Activated T-cell treated with anti-CD3 and anti-CD28 coated beads for 24 hours (primary cell): Measurements from ENCODE around the gene FAM216B.
"Not testable (repeated sequence)": the region's sequence is repeated elsewhere in the genome, so short reads cannot be mapped to it uniquely, and the experiment has no call there.

Experiments used
- DNase-seq: peaks from one replicate; pipeline ENCODE4 v3.0.0-alpha.2; 2020; ENCODE audit warnings: low read depth

The FAM216B gene

DNA sequence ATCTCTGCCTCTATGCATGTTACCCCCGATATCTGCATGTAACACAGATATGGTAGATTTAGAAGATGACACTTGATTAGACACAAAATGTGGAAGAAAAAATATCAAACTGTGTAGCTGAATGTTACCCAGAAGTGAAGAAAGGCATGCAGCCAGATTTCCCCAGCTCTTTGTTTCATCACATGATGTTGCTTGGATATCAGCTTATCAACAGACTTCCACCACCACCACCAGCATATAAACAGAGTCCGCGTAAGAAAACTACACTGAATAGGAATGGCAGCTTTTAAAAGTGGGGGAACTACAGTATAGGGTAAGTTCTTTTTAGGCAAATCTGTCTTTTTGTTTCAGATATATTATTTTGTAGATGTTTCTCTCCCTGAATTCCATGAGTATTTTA lies at the start of gene FAM216B:
Gene FAM216B (plus strand): TSS at position 233 of the 400 bp plus-strand sequence. CDS start 2,484 bp downstream, outside the sequence.
- no peak for DNase-seq

DNA sequence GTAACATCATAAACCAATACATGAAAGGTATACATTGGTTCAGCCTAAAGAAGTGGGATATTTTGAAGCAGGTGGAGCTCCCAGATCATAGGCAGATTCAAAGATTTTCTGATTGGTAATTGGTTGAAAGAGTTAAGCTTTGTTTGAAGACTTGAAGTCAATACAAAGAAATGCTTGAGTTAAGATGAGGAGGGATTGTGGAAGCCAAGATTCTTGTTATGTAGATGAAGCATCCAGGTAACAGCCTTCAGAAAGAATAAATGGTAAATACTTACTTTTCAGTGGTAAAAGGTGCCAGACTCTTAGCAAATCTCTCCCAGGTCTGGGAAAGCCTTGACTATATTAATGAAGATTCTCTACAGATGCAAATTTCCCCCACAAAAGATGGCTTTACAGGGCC lies 49.3 kb upstream of the FAM216B start:
- no peak for DNase-seq

DNA sequence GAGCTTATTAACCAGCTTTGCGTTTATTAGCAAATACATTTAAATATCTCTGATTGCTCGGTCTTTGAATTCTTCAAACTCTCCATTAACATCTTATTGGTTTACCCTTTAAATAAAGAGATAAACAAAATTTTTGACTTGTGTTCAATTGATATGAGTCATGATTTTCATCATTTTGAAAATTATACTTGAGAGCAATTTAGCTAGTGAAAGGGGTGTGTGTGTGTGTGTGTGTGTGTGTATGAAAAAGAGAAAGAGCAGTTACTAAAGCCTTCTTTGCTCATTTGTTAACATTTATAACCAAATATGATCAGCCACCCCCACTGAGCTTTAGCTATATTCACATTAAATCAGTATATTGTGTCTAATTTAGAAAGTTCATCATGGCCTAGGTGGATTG lies 48.3 kb upstream of the FAM216B start:
- no peak for DNase-seq

DNA sequence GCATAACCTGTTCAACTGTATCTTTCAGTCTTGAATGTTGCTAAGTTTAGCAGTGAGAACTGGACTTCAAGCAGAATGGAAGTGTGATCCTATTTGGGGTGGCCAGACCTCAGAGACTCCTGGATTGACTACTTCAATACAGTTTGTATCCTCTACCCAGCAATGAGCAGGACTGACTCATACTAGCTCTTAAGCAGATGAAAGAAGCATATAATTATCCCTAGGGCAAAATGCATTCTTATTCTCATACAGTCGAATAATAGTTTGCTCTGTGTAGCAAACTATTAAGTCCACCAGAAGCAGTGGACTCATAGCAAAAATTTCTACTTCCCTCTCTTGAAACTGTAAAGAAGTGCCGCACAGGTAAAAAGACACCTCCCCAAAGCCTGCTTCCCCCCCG lies 46.4 kb upstream of the FAM216B start:
- no peak for DNase-seq

DNA sequence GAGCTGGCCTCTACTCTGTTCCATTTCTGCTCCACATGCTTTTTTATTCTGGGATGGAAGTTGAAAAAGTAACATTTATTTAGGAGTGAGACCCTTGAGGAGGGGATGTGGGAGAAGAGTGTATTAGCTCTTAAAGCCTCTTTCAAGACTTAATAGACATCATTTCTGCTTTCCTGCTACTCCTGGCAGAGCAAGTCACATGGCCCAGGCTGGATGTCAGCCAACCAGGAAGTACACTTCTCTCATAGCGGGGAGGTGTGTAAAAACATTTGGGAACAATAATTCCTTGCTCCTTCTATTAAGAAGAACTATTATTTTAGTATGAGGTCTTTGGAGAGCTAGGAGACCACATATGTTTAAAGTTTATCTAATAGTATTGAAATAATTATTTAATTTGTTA lies 40.6 kb upstream of the FAM216B start:
- no peak for DNase-seq

DNA sequence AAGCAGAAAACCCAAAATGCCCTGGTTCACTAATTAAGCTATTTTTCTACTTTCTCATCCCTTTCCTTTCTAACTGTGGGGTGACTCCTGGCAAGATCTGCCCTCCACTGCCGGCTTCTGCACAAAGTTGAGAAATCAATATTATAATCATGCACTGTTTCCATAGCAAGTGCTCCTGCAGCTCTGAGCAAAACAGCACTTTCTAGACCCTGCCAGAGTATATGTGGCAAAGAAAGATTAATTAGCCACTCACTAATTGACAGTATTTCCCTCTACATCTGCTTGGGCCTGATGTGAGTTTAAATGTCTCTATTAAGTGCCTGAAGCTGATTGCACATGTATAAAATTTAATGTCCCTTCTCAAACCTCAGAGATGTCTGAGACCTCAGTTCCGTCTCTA lies 39.5 kb upstream of the FAM216B start:
- DNase-seq: no peak

DNA sequence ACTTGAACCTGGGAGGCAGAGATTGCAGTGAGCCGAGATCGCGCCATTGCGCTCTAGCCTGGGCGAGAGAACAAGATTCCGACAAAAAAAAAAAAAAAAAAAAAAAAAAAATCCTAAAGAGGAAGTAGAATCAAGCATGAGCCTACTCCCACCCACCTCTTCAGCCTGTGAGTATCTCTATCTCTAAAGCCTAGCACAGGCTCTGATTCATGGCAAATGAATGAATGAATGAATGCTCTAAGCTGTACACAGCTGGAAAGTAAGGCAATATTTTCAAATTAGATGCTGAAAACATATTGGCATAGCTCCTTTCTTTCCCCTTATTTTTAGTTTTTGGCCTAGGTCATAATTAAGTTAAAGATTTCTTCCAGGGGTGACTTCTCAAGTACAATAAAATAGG lies 35.7 kb upstream of the FAM216B start:
- no peak for DNase-seq

DNA sequence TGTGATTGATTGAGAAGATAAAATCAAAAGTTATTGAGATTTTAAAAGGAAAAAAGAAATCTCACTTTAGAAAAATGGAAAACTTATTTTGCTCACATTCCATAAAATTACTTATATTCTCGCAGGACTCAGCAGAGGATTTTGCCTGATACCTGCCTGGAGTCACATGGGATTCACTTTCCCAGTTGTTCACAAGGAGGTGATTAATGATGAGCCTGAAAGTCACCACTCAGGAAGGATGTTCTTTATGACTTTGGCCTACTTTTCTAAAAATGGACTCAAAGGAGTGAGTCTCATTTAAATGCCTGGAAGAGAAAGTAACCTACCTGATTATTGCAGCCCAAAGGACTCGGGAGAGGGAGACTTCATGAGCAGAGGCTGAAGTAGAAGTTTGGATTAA lies 34.5 kb upstream of the FAM216B start:
- no peak for DNase-seq

DNA sequence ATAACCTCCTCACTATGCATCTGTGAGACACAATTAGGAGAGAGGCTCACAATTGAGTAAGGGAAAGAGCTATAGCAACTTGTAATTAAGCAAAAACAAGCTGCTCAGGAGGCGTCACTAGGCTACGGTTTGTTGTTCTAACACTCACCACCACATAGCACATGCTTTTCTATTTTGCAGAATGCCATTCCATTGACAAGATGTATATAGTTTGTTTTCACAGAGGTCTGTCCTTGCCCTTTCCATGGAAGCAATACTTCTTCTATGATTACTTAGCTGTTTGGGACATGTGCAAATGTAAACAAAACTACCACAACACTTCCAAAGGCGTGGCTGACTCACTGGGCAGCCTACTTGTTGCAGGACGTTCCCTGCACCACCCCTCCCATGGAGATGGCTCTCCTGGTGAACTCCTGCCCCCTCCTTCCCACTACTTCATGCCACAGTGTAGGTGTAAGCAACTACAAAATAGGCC lies 33.9 kb upstream of the FAM216B start:
- DNase-seq: no peak

DNA sequence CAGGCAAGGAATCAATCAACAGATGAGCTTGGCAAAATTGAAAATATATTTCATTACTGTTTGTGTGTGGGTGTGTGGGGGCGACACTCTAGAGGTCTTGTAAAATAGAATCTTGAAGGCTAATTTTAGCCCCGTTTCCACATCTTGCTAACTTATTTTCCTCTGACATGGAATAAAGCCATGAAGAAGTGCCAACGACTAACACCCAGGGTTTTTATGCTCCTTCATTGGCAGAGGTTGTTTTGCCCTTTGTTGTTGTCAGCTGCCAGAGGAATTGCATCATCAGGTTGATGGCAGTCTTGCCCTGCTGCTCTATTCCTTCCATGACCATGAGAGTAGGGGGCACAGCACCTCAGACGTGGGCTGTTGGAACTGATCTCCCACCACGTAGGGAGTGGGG lies 30.6 kb upstream of the FAM216B start:
- no peak for DNase-seq

DNA sequence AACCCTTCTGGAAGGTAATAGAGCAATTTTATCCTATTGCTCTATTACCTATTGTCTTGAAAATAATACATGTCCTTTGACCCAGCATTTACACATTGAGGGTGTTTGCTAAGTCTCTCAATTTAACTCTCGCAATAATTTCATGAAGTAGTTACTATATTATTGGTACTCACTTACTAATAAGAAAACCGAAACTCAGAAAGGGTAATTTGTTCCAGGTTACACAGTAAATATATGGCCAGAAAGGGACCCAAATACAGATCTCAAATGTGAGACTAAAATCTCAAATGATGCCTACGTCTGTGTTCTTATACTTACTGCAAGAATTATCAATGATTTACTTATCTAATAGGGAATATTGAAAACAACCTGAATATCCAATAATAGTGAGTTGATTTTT lies 29.7 kb upstream of the FAM216B start:
- no peak for DNase-seq

DNA sequence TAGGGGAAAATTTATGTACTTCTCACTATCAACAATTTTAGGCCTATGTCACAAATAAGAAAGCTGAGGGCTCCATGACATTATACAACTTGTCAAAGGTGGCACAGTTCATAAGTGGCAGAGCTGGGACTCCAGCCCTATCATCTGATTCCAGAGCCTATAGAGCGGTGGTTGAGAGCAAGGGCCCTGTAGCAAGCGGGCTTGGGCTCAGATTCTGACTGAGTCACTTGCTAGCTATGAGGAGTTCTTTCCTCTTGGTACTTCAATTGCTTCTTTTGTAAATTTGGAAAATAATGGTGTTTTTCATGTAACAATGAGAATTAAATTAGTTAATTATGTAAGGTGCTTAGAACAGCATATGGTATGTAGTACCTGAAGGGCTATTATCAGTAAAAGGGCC lies 28.7 kb upstream of the FAM216B start:
- DNase-seq: no peak

DNA sequence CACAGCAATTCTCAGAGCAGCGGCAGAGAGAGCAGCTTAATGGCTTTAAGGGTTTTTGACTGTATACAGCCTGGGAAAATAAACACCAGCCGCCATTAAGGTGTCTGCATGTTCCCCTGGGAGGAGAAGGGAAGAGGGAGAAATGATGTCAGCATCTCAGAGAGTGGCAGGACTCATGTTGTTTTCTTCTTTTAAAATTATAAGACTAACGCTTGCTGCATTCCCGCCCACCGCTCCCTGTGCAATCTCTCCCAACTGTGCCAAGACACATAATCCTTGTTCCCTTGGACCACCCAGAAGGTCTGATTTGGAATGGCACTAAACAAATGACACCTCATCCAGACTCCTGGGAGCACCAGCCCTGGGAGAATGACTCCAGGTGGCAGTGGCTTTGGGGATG lies 27.7 kb upstream of the FAM216B start:
- no peak for DNase-seq

DNA sequence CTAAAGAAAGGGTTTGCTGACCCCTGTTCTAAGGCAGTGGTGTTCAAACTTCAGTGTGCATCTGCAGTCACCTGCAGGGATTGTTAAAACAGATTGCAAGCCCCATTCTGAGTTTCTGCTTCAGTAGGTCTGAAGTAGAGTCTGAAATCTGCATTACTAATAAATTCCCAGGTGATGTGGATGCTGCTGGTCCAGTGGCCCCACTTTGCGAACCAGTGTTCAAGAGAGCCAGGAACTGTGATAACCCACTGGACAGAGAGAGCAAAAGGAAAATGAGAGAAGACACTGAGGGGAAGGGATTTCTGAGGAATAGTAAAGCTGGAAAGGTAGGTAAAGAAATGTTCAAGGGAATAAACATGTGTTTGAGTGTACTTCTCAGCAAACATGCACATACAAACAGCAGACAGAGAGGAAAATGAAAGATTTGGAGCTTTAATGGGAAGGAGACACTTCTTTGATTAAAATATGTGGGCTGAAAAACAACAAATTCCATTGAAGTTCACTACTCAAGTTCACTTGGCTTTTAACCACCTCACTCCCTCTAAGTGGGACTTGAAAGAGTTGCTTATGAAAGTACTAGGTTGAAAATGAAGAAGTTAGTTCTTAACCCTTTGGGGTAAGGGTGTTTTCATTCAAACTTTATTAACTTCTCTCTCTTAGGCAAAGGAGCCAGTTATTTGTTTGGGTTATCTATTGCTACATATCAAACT lies 26.4 kb upstream of the FAM216B start:
- no peak for DNase-seq

DNA sequence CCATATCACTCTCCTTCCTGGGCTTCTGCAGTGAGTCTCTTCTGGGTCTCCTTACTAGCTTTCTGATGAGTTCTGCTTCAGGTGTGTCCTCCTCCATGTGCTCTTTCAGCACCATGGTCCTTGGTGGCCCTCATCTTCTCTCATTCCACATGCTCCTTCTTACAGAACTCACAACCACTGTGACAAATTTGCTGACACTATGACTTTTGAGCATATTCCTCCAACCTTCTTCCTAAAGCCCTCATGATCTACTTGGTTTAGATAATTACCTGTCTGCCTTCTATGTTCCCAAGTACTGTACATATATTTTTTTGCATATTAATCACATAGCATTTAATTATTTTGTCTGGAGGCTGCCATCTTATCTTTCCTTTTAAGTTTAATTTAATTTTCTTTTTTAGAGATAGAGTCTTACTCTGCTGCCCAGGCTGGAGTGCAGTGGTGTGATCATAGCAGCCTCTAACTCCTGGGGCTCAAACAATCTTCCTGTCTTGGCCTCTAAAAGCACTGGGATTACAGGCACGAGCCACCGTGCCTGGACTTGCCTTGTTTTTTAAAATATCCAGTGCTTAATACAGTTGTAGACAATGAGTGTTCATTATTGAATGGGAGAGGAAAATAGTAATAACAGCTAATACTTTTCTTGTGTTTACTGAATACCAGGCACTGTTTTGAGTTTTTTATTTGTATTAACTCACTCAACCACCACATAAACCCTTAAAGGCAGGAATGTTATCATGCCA lies 23.5 kb upstream of the FAM216B start:
- DNase-seq: no peak

DNA sequence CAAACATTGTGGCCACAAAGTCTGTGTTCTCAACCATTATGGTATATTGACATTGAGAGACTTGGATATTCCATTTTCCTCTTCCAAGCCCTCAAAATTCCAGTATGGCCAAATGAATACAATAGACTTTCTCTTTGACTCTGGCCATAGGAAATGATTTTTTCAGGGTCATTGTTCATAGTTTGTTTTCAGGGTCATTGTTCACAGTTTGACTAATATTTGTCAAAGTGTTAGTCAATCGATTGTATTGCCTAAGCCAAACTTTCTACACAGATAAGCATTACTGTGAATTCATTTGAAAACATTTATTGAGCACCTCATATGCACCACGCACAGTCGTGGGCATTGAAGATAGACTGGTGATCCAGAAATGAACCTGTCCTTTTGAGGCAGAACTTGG lies 22.9 kb upstream of the FAM216B start:
- DNase-seq: no peak

DNA sequence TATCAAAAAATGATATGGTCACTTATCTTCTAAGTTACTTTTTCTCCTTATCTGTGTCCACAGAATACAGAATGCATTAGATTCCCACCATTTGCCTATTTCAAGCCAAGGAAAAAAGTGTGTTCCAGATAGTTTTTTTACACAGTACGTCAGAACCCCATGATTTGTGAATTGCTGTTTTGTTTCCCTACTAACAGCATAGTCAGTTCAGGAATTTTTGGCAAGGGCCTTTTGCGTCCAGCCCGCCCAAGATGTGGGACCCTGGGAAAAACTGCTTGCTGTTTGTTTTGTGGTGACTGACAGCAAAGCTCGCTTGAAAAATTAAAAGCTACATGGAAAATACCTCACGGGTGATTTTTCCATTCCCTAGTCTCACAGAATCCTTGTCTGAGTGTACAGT lies 20.4 kb upstream of the FAM216B start:
- no peak for DNase-seq

DNA sequence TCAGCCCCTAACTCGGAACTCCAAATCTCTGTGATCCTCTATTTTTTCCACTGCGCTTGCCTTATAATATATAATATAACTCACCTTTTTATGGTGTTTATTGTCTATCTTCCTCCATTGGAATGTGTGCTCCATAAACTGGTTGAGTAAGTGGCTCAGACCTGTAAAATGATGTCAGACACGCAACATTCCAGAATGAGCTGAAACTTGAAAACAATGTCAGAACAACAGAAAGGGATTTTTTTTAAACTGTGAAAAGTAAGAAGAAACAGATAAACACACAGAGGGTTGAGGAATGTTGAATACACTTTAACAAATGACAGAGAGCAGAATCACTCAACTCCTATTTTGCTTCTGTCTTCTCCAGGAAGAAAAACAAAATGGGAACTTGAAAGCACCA lies 19.1 kb upstream of the FAM216B start:
- DNase-seq: no peak

DNA sequence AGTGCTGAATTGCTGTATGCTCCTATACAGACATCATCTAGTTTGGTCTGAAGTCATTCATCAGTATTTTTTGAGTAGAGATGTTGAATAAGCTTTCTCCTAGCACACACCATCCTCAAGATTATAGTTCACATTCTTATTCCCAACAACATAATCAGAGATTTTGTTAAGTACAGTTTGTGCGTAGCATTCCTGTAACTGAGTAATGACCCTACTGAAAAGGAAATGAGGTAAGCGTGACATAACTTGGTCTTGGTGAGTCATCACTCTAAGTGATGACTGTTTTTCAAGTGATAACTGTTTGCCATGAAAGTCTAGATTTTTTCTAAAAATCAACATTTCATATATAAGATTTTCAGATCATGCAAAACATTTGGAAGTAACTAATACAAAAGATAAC lies 18.5 kb upstream of the FAM216B start:
- no peak for DNase-seq

DNA sequence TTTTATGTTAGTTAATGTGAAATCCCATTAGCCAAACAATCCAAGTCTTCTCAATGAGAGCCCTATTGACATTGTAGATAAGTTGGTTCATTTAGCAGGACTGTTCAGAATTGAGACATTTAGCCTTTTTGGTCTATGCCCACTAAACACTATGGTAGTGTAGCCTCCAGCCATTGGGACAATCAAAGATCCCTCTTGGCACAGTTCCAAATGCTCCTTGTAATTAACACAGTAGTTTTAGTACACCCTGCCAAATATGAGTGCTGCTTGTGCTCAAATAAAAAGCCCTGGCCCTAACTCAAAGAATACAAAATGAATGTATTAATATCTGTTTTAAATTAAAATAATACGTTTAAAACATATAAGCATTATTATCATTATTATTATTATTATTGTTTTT lies 15.4 kb upstream of the FAM216B start:
- no peak for DNase-seq

DNA sequence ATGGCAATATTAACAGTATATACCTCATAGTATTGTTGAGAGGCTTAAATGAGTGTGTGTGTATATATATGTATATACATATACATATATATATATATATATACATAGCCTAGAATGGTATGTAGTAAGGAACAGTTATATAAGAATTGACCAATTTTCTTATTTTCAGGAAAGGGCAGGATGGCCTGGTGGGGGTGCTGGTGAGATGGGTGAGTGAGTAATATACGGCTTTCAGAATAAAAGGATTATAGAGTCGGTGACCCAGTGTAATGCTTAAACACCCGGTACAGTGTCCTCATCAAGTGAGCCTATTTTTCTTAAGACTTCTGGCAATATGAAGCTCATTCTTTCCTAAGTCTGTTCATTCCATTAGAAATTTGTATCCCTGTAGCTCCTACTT lies 11.7 kb upstream of the FAM216B start:
- no peak for DNase-seq

DNA sequence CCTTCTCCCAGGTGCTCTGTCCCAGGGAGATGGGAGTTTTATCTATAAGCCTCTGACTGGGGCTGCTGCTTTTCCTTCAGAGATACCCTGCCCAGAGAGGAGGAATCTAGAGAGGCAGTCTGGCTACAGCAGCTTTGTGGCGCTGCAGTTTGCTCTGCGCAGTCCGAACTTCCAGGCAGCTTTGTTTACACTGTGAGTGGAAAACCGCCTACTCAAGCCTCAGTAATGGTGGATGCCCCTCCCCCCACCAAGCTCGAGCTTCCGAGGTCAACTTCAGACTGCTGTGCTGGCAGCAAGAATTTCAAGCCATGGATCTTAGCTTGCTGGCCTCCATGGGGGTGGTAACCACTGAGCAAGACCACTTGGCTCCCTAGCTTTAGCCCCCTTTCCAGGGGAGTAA lies 4.8 kb upstream of the FAM216B start:
- DNase-seq: not testable (repeated sequence)

DNA sequence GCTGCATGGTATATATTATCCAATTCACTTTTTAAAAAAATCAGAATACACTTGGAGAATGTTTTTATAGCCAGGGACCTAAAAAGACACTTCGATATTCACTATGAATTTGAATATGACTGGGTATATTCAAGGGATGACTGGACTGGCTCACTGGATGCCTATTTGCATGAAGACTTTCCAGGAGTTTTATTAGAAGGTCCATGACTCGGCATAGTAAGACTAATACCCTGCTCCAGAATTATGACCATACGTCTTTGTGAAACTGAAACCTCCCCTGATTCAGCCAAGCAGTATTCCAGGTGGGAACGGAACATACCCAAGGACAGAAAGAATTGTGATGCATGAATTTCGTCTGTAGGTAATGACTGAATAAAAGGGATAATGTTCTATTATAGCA lies 3.9 kb upstream of the FAM216B start:
- no peak for DNase-seq

DNA sequence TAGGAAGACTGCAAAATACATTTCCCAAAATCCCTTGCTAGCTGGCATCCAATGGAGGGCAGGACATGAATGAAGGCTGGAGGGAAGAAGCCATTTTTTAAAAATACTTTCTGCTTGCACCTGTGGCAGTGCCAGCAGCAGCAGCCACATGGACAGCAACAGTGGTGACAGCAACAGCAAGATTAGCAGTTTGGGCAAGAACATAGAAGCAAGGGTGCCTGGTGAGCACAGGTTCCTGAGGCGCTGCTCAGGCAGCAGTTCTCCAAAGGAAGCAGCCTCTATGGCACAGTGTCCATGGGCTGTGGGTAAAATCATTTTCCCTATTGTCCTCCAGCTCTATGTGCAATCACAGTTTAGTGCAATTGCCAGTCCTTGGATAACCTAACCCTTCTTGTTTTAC lies 1.3 kb upstream of the FAM216B start:
- DNase-seq: no peak
